ENCODE measurements around the gene BRMS1. TPM values are rescaled to one million over a fixed set of nuclear protein-coding genes. Genes with fewer than 3 reads are reported as not detected.
A peak's percentile ranks its signal among the peaks of the same experiment; 100 is the strongest.

Gene BRMS1
- total RNA-seq, 1 experiment from 2014 or later = 72.8 TPM

GRCh38 chr11:66336234-66337102, 8.4 kb downstream of the BRMS1 start, which contains the start of gene RIN1:
Gene RIN1, minus strand, starts transcription at chr11:66336434. Its CDS starts 32 bp downstream, at chr11:66336402.
- H3K4me3 ChIP-seq (ENCODE audit: insufficient read depth, low read depth, low read length) = peak within 1 kb of the TSS; percentile 53
- DNase-seq = peak; percentile 95
- peaks cover 1% of the 10 kb centered on the region; the same call in 1 of the 2 replicates for H3K27me3 ChIP-seq (ENCODE audit: control insufficient read depth, insufficient read depth, low read length)
- peaks cover 7% of the 10 kb centered on the region for H3K36me3 ChIP-seq (replicated peaks; ENCODE audit: control insufficient read depth, insufficient read depth, low read length)

GRCh38 chr11:66335531-66336233, 9.2 kb downstream of the BRMS1 start:
- DNase-seq = peak; percentile 90
- H3K27me3 ChIP-seq (ENCODE audit: control insufficient read depth, insufficient read depth, low read length) = peaks cover 1% of the 10 kb centered on the region; the same call in 1 of the 2 replicates
- peak overlapping the region; percentile 53 for H3K4me3 ChIP-seq (ENCODE audit: insufficient read depth, low read depth, low read length)
- H3K36me3 ChIP-seq (replicated peaks; ENCODE audit: control insufficient read depth, insufficient read depth, low read length) = peaks cover 4% of the 10 kb centered on the region

- DNase-seq = peak; percentile 70
- Histone ChIP-seq H3K36me3 (replicated peaks; ENCODE audit: control insufficient read depth, insufficient read depth, low read length) (no peaks in the 10 kb centered on the region; the same call in none of the 2 replicates), H3K27me3 (ENCODE audit: control insufficient read depth, insufficient read depth, low read length) (peaks cover 1% of the 10 kb centered on the region; the same call in 1 of the 2 replicates), H3K4me3 (ENCODE audit: insufficient read depth, low read depth, low read length) (peak overlapping the region; percentile 53; the same call in 1 of the 2 replicates)
Observed at GRCh38 chr11:66334605-66335442, 10.1 kb downstream of the BRMS1 start.

GRCh38 chr11:66333896-66334604, 10.9 kb downstream of the BRMS1 start:
- peaks cover 1% of the 10 kb centered on the region; the same call in 1 of the 2 replicates for H3K27me3 ChIP-seq (ENCODE audit: control insufficient read depth, insufficient read depth, low read length)
- peak; percentile 67 for DNase-seq
- H3K36me3 ChIP-seq (replicated peaks; ENCODE audit: control insufficient read depth, insufficient read depth, low read length) = no peaks in the 10 kb centered on the region; the same call in 1 of the 2 replicates
- no peak overlapping the region for H3K4me3 ChIP-seq (ENCODE audit: insufficient read depth, low read depth, low read length)

- Histone ChIP-seq H3K4me3 (ENCODE audit: insufficient read depth, low read depth, low read length) (no peak overlapping the region), H3K36me3 (replicated peaks; ENCODE audit: control insufficient read depth, insufficient read depth, low read length) (no peaks in the 10 kb centered on the region; the same call in 1 of the 2 replicates), H3K27me3 (ENCODE audit: control insufficient read depth, insufficient read depth, low read length) (peaks cover 1% of the 10 kb centered on the region; the same call in 1 of the 2 replicates)
- peak; percentile 58 for DNase-seq
Observed at GRCh38 chr11:66333220-66333877, 11.6 kb downstream of the BRMS1 start.

- peaks cover 1% of the 10 kb centered on the region; the same call in 1 of the 2 replicates for H3K27me3 ChIP-seq (ENCODE audit: control insufficient read depth, insufficient read depth, low read length)
- peak; percentile 51 for DNase-seq
- H3K36me3 ChIP-seq (replicated peaks; ENCODE audit: control insufficient read depth, insufficient read depth, low read length) = no peaks in the 10 kb centered on the region; the same call in 1 of the 2 replicates
- H3K4me3 ChIP-seq (ENCODE audit: insufficient read depth, low read depth, low read length) = no peak overlapping the region
Observed at GRCh38 chr11:66332371-66333219, 12.3 kb downstream of the BRMS1 start.

GRCh38 chr11:66331542-66332370, 13.1 kb downstream of the BRMS1 start:
- Histone ChIP-seq H3K27me3 (ENCODE audit: control insufficient read depth, insufficient read depth, low read length) (peaks cover 1% of the 10 kb centered on the region; the same call in 1 of the 2 replicates), H3K36me3 (replicated peaks; ENCODE audit: control insufficient read depth, insufficient read depth, low read length) (no peaks in the 10 kb centered on the region; the same call in 1 of the 2 replicates), H3K4me3 (ENCODE audit: insufficient read depth, low read depth, low read length) (no peak overlapping the region)
- peak; percentile 36 for DNase-seq

- DNase-seq = peak; percentile 50
- Histone ChIP-seq H3K4me3 (ENCODE audit: insufficient read depth, low read depth, low read length) (no peak overlapping the region), H3K27me3 (ENCODE audit: control insufficient read depth, insufficient read depth, low read length) (peaks cover 1% of the 10 kb centered on the region; the same call in 1 of the 2 replicates), H3K36me3 (replicated peaks; ENCODE audit: control insufficient read depth, insufficient read depth, low read length) (no peaks in the 10 kb centered on the region; the same call in 1 of the 2 replicates)
Observed at GRCh38 chr11:66330931-66331330, 14.0 kb downstream of the BRMS1 start.

GRCh38 chr11:66329165-66329673, 15.7 kb downstream of the BRMS1 start:
- no peaks in the 10 kb centered on the region for H3K27me3 ChIP-seq (ENCODE audit: control insufficient read depth, insufficient read depth, low read length)
- H3K4me3 ChIP-seq (ENCODE audit: insufficient read depth, low read depth, low read length) = no peak overlapping the region
- no peaks in the 10 kb centered on the region; the same call in 1 of the 2 replicates for H3K36me3 ChIP-seq (replicated peaks; ENCODE audit: control insufficient read depth, insufficient read depth, low read length)
- no peak for DNase-seq

- no peaks in the 10 kb centered on the region; the same call in 1 of the 2 replicates for H3K36me3 ChIP-seq (replicated peaks; ENCODE audit: control insufficient read depth, insufficient read depth, low read length)
- no peak overlapping the region for H3K4me3 ChIP-seq (ENCODE audit: insufficient read depth, low read depth, low read length)
- H3K27me3 ChIP-seq (ENCODE audit: control insufficient read depth, insufficient read depth, low read length) = no peaks in the 10 kb centered on the region
- peak; percentile 95 for DNase-seq
Observed at GRCh38 chr11:66328302-66329144, 16.4 kb downstream of the BRMS1 start.

- no peaks in the 10 kb centered on the region; the same call in 1 of the 2 replicates for H3K36me3 ChIP-seq (replicated peaks; ENCODE audit: control insufficient read depth, insufficient read depth, low read length)
- no peak for DNase-seq
- H3K4me3 ChIP-seq (ENCODE audit: insufficient read depth, low read depth, low read length) = no peak overlapping the region
- no peaks in the 10 kb centered on the region for H3K27me3 ChIP-seq (ENCODE audit: control insufficient read depth, insufficient read depth, low read length)
Observed at GRCh38 chr11:66328031-66328301, 16.9 kb downstream of the BRMS1 start.
